Measurements from ENCODE around the gene PLXNC1.
A peak's percentile ranks its signal among the peaks of the same experiment; 100 is the strongest.

Gene PLXNC1

DNA sequence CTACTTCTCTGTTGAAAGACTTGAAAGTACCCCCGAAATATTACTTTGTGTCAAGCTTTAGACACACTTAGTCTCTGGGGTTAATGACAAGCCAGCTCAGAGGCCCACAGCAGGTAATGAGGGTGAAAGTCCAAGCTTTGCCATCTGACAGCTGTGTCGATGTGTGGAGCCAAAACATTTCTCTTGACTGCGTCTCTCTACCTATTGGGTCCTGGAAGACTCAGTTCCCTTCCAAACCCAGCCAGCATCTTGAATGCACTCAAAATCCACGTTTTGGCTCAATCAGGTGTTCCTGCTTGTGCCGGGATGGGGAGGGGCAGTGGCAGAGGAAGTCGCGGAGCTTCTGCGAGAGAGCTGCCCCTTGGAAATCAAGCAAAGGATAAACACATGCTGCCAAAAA lies 3.2 kb downstream of the PLXNC1 start:
- no peaks in the 10 kb centered on the region for H3K27me3 ChIP-seq (replicated peaks; ENCODE audit: control insufficient read depth, insufficient read depth, low read length)

DNA sequence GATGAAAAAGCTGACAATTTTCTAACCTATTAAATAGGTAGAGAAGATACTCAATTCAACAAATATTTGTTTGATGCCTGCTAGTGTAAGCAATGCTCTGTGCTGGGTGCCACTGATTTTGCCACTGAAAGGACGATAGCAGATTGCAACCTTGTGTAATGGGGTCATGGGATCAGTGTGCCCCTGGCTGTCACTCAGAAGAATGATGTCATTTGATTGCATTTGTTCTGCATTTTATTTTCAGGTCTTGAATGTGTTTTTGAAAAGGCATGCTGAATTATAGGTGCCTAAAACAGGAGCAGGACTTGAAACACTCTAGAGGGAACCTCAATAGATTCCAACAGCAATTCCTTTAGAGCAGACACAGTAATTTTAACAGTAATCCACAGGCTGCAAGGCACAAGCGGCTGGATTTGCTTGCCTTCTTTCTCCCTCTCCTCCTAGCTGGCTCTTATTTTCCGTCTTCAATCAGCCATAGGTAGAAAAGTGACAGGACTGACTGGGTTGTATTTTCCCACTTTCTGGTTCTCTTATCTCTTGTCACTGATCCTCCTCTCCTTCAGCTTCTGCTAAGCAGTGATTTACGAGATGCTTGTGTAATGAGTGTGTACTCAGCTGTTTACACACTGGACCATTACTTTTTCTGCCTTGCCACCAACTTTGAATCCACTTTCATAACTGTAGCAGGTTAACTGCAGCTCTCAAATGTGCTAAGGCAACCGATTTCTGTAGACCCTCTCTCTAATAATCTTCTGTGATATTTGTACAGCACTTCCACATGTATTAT lies 4.1 kb downstream of the PLXNC1 start:
- H3K27me3 ChIP-seq (replicated peaks; ENCODE audit: control insufficient read depth, insufficient read depth, low read length), result no peaks in the 10 kb centered on the region

More for the DNA sequence above, 3.2 kb downstream of the PLXNC1 start:
- TF ChIP-seq, protein P1, sequence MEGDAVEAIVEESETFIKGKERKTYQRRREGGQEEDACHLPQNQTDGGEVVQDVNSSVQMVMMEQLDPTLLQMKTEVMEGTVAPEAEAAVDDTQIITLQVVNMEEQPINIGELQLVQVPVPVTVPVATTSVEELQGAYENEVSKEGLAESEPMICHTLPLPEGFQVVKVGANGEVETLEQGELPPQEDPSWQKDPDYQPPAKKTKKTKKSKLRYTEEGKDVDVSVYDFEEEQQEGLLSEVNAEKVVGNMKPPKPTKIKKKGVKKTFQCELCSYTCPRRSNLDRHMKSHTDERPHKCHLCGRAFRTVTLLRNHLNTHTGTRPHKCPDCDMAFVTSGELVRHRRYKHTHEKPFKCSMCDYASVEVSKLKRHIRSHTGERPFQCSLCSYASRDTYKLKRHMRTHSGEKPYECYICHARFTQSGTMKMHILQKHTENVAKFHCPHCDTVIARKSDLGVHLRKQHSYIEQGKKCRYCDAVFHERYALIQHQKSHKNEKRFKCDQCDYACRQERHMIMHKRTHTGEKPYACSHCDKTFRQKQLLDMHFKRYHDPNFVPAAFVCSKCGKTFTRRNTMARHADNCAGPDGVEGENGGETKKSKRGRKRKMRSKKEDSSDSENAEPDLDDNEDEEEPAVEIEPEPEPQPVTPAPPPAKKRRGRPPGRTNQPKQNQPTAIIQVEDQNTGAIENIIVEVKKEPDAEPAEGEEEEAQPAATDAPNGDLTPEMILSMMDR (IDR thresholded peaks at IDR 0.05; ENCODE audit: insufficient read depth, low read length, poor library complexity, severe bottlenecking), result no peak
- DNase-seq (ENCODE audit: extremely low read depth, insufficient read length), result no peak
- Histone ChIP-seq H3K36me3 (ENCODE audit: control insufficient read depth, insufficient read depth, low read length) (no peaks in the 10 kb centered on the region), H3K4me3 (replicated peaks; ENCODE audit: low read depth, low read length) (peak overlapping the region; percentile 72)

DNA sequence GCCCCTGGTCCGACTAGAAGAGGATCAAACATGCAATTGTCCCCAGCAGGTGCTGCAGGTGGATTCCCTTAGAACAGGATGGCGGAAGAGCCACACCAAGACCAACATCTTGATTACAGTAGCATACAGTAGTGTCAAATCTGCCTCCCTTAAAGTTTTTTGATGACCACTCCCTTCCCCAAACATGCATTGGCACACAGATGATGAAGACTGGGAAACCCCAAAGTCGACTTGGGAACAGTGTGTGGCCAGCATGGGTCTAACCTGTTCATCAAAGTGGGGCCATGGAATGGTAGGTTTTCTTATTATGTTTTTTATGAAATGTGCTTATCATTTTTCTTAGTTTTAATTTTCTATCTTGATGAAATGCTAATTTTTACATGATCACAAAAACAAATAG lies 8.8 kb downstream of the PLXNC1 start:
- DNase-seq (ENCODE audit: extremely low read depth, insufficient read length), result no peak
- Histone ChIP-seq H3K27me3 (replicated peaks; ENCODE audit: control insufficient read depth, insufficient read depth, low read length) (no peaks in the 10 kb centered on the region), H3K4me3 (replicated peaks; ENCODE audit: low read depth, low read length) (no peak overlapping the region), H3K36me3 (ENCODE audit: control insufficient read depth, insufficient read depth, low read length) (no peaks in the 10 kb centered on the region)
- TF ChIP-seq, protein P1 (IDR thresholded peaks at IDR 0.05; ENCODE audit: insufficient read depth, low read length, poor library complexity, severe bottlenecking), result no peak

More for the DNA sequence above, 4.1 kb downstream of the PLXNC1 start:
- no peak for DNase-seq (ENCODE audit: extremely low read depth, insufficient read length)
- Histone ChIP-seq H3K36me3 (ENCODE audit: control insufficient read depth, insufficient read depth, low read length) (no peaks in the 10 kb centered on the region), H3K4me3 (replicated peaks; ENCODE audit: low read depth, low read length) (no peak overlapping the region)
- TF ChIP-seq, protein P1 (IDR thresholded peaks at IDR 0.05; ENCODE audit: insufficient read depth, low read length, poor library complexity, severe bottlenecking), result no peak

DNA sequence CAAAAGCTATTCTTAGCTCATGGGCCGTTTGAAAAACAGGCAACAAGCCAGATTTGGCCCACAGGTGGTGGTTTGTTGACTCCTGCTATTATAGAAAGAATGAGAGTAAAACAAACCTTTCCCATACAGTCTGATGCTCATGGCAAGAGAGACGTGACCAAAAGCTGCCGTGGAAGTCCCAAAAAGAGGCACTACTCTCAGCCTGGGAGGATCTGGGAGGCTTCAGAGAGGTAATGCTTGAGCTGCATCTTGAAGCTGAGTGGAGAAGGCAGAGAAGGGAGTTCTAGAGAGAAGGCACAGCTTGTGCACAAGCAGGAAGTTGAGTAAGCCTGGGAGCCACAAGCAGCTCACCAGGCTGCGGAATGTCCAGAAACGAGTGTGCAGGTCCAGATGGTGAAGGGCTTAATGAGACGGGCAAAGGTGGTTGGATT lies 9.6 kb downstream of the PLXNC1 start:
- DNase-seq (ENCODE audit: extremely low read depth, insufficient read length), result no peak
- no peaks in the 10 kb centered on the region for H3K27me3 ChIP-seq (replicated peaks; ENCODE audit: control insufficient read depth, insufficient read depth, low read length)

DNA sequence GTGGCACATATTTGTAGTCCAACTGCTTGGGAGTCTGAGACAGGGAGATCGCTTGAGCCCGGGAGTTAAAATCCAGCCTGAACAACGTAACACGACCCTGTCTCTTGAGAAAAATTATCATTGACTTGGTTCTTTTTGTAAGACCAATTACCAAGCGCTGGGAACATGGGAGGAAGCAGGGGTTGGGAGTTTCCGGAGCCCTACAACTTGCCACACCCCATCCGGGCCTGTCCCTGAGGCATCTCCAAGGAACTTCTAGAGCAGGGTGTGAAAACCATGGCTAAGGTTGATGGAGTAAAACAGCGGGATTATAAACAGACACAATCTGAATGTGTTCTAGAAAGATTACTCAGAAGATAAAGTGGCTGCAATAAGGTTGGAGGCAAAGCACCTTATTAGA lies 10.3 kb downstream of the PLXNC1 start:
- DNase-seq (ENCODE audit: extremely low read depth, insufficient read length), result no peak
- TF ChIP-seq, protein P1 (IDR thresholded peaks at IDR 0.05; ENCODE audit: insufficient read depth, low read length, poor library complexity, severe bottlenecking), result no peak
- H3K4me3 ChIP-seq (replicated peaks; ENCODE audit: low read depth, low read length), result no peak overlapping the region
- H3K36me3 ChIP-seq (ENCODE audit: control insufficient read depth, insufficient read depth, low read length), result no peaks in the 10 kb centered on the region
- no peaks in the 10 kb centered on the region for H3K27me3 ChIP-seq (replicated peaks; ENCODE audit: control insufficient read depth, insufficient read depth, low read length)

More for the DNA sequence above, 9.6 kb downstream of the PLXNC1 start:
- Histone ChIP-seq H3K4me3 (replicated peaks; ENCODE audit: low read depth, low read length) (peak overlapping the region; percentile 34), H3K36me3 (ENCODE audit: control insufficient read depth, insufficient read depth, low read length) (no peaks in the 10 kb centered on the region)
- TF ChIP-seq, protein P1 (IDR thresholded peaks at IDR 0.05; ENCODE audit: insufficient read depth, low read length, poor library complexity, severe bottlenecking), result no peak

All from GM06990 (cell line).